Suprapubic skin (tissue), 4 donors: ENCODE data around the gene DNAJC10.
"Not testable (repeated sequence)": the region's sequence is repeated elsewhere in the genome, so short reads cannot be mapped to it uniquely, and the experiment has no call there.

Experiments
- POLR2A ChIP-seq, 2 donors: fragments of 450-650 bp; IDR thresholded peaks; one replicate each; pipeline ENCODE4 v1.6.1; 2017; ENCODE audit warnings: antibody characterized with exemption in 2 of 2, mild to moderate bottlenecking in 2 of 2, moderate library complexity in 2 of 2
- POLR2AphosphoS5 ChIP-seq, 3 donors: sonication (generic); formaldehyde crosslinking; IDR thresholded peaks; one replicate each; pipeline ENCODE4 v1.6.1; 2017; ENCODE audit warnings: antibody characterized with exemption in 3 of 3

- not testable (repeated sequence) for TF ChIP-seq POLR2AphosphoS5, POLR2A (IDR thresholded peaks at IDR 0.05)
Measured at GRCh38 chr2:182782686-182783085, 66.6 kb downstream of the DNAJC10 start.
